HUES64 (cell line): Measurements from ENCODE around the gene CLK2.
"Not testable (repeated sequence)": the region's sequence is repeated elsewhere in the genome, so short reads cannot be mapped to it uniquely, and the experiment has no call there.

Experiments
- H3K27ac ChIP-seq: 2 replicates; pipeline ENCODE4 v1.7.0; 2013; ENCODE audit warnings: low read depth, low read length, inconsistent platforms
- H3K27me3 ChIP-seq: 2 replicates; pipeline ENCODE4 v1.6.1; 2013; ENCODE audit warnings: mild to moderate bottlenecking, low read length; ENCODE audit not compliant: insufficient read depth
- H3K36me3 ChIP-seq: 2 replicates; pipeline ENCODE4 v1.6.1; 2013; ENCODE audit warnings: mild to moderate bottlenecking, low read length; ENCODE audit not compliant: insufficient read depth
- H3K4me1 ChIP-seq: 2 replicates; pipeline ENCODE4 v1.6.1; 2013; ENCODE audit warnings: mild to moderate bottlenecking, low read length, moderate library complexity; ENCODE audit not compliant: insufficient read depth
- H3K4me3 ChIP-seq: 2 replicates; pipeline ENCODE4 v1.5.1; 2013; ENCODE audit warnings: mild to moderate bottlenecking, low read length, moderate library complexity
- H3K9ac ChIP-seq: 2 replicates; pipeline ENCODE4 v1.6.1; 2013; ENCODE audit warnings: mild to moderate bottlenecking, low read depth, low read length
- H3K9me3 ChIP-seq: 2 replicates; pipeline ENCODE4 v1.6.1; 2013; ENCODE audit warnings: low read depth, low read length; ENCODE audit not compliant: insufficient read depth
- WGBS: fragments of 150-250, 120-280 bp; methylation state at CpG from one replicate; pipeline ENCODE4 v1.1.7; 2013; ENCODE audit warnings: missing lambda C conversion rate; 5-methylcytosine and 5-hydroxymethylcytosine counted together

CLK2 gene

GRCh38 chr1:155295942-155296267 is 22.6 kb upstream of the CLK2 start:
- 73% methylated on average over 7 of the region's 7 CpGs for WGBS
- no peaks in the 10 kb centered on the region for H3K4me1 ChIP-seq
- no peaks in the 10 kb centered on the region for H3K36me3 ChIP-seq
- H3K9me3 ChIP-seq: no peaks in the 10 kb centered on the region
- peaks cover 39% of the 10 kb centered on the region for H3K27me3 ChIP-seq
- H3K4me3 ChIP-seq: peak overlapping the region; percentile 72
- no peak overlapping the region for H3K27ac ChIP-seq
- no peak overlapping the region for H3K9ac ChIP-seq

DNA sequence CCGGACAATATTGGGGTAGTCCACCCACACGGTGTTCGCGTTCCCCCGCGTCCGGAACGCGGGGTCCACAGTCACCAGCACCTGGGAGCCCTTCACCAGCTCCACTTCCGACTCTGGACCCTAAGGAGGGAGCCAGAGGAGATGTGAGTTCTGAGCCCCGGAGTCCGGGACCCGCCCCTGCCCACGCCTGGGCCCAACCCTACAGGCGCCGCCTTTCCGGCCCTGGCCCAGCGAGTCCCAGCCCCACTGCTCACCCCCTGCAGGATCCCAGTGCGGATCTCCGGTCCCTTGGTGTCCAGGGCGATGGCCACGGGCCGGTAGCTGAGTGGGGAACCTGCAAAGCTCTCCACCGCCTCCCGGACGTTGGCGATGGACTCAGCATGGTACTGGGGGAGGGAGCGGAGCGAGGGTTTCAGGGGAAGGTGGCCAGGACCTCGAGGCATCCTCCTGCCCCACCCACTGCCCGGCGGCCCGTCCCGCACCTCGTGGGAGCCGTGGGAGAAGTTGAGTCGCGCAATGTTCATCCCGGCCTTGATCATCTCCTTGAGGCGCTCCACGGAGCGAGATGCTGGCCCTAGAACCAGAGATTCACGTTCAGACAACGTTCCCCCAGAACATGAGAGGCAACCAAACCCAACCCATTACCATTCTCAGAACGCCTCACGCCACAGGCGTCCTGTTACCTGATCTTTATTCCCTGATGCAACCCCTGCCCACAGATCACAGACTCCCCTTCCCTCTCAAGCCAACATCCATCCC is 22.1 kb upstream of the CLK2 start:
- Histone ChIP-seq H3K4me3 (peak overlapping the region; percentile 72), H3K4me1 (no peaks in the 10 kb centered on the region)

DNA sequence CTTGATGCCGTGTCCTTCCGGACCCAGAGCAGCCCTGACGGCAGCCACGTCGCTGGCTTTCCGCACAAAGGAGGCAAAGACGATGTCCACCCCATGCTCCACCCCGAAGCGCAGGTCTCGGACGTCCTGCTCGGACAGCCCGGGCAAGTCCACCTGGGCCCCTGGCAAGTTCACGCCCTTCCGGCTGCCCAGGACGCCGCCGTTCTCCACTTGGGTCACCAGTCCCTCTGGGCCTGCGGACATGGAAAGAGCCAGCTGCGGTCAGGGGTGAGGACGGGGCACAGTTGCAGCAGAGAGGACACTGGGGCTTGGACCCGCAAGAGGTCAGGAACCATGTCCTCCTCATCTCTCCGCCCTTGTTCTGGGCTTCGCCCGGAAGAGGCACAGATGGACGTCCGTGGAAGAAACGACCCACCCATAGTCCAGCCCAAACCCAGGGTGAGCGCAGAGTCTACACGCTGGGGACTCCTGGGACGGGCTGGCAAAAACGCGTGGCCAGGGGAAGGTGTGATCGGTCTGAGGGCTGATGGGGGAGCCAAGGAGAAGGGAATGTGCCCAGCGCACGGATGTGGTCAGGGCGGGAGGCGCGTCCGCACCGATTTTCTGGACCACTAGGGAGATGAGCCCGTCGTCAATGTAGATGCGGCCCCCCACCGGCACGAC is 21.3 kb upstream of the CLK2 start:
- Histone ChIP-seq H3K9me3 (no peaks in the 10 kb centered on the region), H3K4me1 (no peaks in the 10 kb centered on the region), H3K36me3 (no peaks in the 10 kb centered on the region), H3K9ac (no peak overlapping the region), H3K27ac (no peak overlapping the region), H3K27me3 (peaks cover 39% of the 10 kb centered on the region), H3K4me3 (peak overlapping the region; percentile 72)
- 40% methylated on average over 46 of the region's 46 CpGs for WGBS

More for the DNA sequence above, 22.1 kb upstream of the CLK2 start:
- no peaks in the 10 kb centered on the region for H3K9me3 ChIP-seq
- H3K36me3 ChIP-seq: no peaks in the 10 kb centered on the region
- H3K27me3 ChIP-seq: peaks cover 39% of the 10 kb centered on the region
- no peak overlapping the region for H3K27ac ChIP-seq
- peak overlapping the region; percentile 33; the same call in 1 of the 2 replicates for H3K9ac ChIP-seq
- 5% methylated on average over 47 of the region's 47 CpGs for WGBS

GRCh38 chr1:155293086-155293749 is 19.9 kb upstream of the CLK2 start:
- Histone ChIP-seq H3K9ac (no peak overlapping the region), H3K27me3 (peaks cover 39% of the 10 kb centered on the region), H3K9me3 (no peaks in the 10 kb centered on the region), H3K27ac (no peak overlapping the region), H3K4me1 (no peaks in the 10 kb centered on the region), H3K36me3 (no peaks in the 10 kb centered on the region), H3K4me3 (no peak overlapping the region)
- WGBS: 90% methylated on average over 17 of the region's 17 CpGs

- H3K9ac ChIP-seq, H3K9me3 ChIP-seq, H3K4me1 ChIP-seq, H3K4me3 ChIP-seq, H3K36me3 ChIP-seq, H3K27ac ChIP-seq: not testable (repeated sequence)
- 92% methylated on average over 9 of the region's 10 CpGs for WGBS
- H3K27me3 ChIP-seq: peaks cover 34% of the 10 kb centered on the region
These were observed 17.7 kb upstream of the CLK2 start for GRCh38 chr1:155291006-155291405.

DNA sequence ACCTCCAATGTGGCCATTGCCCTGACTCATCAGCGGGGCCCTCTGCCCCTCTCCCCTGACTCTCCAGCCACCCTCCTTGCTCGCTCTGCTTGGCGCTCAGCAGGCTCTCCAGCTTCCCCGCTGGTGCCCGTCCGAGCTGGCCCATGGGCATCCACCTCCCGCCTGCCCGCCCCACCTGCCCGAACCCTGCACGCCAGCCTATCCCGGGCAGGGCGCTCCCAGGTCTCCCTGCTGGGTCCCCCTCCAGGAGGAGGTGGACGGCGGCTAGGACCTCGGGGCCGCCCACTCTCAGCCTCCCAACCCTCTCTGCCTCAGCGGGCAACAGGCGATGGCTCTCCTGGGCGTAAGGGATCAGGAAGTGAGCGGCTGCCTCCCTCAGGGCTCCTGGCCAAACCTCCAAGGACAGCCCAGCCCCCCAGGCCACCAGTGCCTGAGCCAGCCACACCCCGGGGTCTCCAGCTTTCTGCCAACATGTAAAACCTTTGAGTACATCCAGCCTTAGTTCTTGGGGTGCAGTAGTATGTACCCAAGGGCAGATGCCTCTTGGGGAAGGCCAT is 14.8 kb upstream of the CLK2 start:
- Histone ChIP-seq H3K27me3 (peaks cover 4% of the 10 kb centered on the region; the same call in 1 of the 2 replicates), H3K4me1 (no peaks in the 10 kb centered on the region), H3K4me3 (no peak overlapping the region), H3K9me3 (no peaks in the 10 kb centered on the region), H3K36me3 (no peaks in the 10 kb centered on the region), H3K27ac (no peak overlapping the region), H3K9ac (no peak overlapping the region)
- WGBS: 93% methylated on average over 21 of the region's 21 CpGs

DNA sequence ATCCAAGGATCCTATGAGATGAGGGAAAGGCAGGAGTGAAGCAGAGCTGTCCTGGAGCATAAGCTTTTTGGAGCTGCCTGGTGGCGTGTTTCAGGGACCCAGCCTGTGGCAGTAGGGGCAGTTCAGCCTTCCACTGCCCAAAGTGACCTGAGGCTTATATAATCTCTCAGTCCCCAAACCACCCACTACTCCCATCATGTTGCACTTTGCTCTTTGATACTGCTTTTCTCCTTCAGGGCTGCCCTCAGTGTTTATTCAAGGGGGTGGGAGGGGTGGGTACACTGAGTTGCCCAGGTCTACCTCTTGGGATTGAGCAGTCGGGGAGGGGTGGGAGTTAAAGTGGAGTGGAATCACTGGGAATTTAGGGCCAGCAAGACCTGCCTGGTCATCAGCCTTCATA is 13.2 kb upstream of the CLK2 start:
- H3K4me3 ChIP-seq: no peak overlapping the region
- H3K4me1 ChIP-seq: no peaks in the 10 kb centered on the region
- H3K27me3 ChIP-seq: no peaks in the 10 kb centered on the region
- no peak overlapping the region for H3K9ac ChIP-seq
- H3K9me3 ChIP-seq: no peaks in the 10 kb centered on the region
- no peaks in the 10 kb centered on the region for H3K36me3 ChIP-seq
- 91% methylated on average over 2 of the region's 2 CpGs for WGBS
- no peak overlapping the region for H3K27ac ChIP-seq

DNA sequence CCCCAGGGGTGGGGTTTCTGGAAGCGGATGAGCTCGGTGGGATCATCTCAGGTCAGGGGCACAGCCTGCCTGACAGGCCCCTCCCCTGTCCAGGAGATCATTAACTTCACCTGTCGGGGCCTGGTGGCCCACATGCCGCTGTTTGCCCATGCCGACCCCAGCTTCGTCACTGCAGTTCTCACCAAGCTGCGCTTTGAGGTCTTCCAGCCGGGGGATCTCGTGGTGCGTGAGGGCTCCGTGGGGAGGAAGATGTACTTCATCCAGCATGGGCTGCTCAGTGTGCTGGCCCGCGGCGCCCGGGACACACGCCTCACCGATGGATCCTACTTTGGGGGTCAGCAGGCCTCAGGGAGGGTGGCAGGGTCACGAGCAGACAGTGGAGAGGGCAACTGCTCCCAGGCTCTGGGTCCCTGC is 12.3 kb upstream of the CLK2 start:
- Histone ChIP-seq H3K27me3 (no peaks in the 10 kb centered on the region), H3K36me3 (no peaks in the 10 kb centered on the region), H3K4me1 (no peaks in the 10 kb centered on the region), H3K27ac (no peak overlapping the region), H3K4me3 (no peak overlapping the region), H3K9me3 (no peaks in the 10 kb centered on the region), H3K9ac (no peak overlapping the region)
- WGBS: 95% methylated on average over 18 of the region's 18 CpGs

DNA sequence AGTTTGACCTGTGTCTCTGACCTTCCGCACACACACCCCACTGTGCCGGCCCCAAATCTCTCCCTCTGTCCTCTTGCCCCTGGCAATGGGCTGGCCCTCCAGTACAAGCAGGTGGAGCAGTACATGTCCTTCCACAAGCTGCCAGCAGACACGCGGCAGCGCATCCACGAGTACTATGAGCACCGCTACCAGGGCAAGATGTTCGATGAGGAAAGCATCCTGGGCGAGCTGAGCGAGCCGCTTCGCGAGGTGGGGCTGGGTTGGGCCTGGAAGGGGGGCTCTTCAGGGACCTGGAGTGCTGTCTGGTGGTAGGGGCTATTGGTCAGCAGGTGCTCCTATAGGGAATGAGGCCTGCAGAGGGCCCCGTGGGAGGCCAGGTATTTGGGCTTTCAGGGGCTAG is 11.8 kb upstream of the CLK2 start:
- H3K27ac ChIP-seq: no peak overlapping the region
- no peaks in the 10 kb centered on the region for H3K36me3 ChIP-seq
- no peaks in the 10 kb centered on the region for H3K4me1 ChIP-seq
- WGBS: 93% methylated on average over 14 of the region's 14 CpGs
- H3K27me3 ChIP-seq: no peaks in the 10 kb centered on the region
- no peaks in the 10 kb centered on the region for H3K9me3 ChIP-seq
- H3K4me3 ChIP-seq: no peak overlapping the region
- H3K9ac ChIP-seq: no peak overlapping the region

- Histone ChIP-seq H3K36me3 (no peaks in the 10 kb centered on the region), H3K4me1 (peaks cover 2% of the 10 kb centered on the region; the same call in 1 of the 2 replicates), H3K9ac (no peak overlapping the region), H3K27ac (no peak overlapping the region), H3K4me3 (no peak overlapping the region), H3K9me3 (no peaks in the 10 kb centered on the region), H3K27me3 (no peaks in the 10 kb centered on the region)
- 93% methylated on average over 12 of the region's 12 CpGs for WGBS
These were observed 11.2 kb upstream of the CLK2 start for GRCh38 chr1:155284476-155284875.

DNA sequence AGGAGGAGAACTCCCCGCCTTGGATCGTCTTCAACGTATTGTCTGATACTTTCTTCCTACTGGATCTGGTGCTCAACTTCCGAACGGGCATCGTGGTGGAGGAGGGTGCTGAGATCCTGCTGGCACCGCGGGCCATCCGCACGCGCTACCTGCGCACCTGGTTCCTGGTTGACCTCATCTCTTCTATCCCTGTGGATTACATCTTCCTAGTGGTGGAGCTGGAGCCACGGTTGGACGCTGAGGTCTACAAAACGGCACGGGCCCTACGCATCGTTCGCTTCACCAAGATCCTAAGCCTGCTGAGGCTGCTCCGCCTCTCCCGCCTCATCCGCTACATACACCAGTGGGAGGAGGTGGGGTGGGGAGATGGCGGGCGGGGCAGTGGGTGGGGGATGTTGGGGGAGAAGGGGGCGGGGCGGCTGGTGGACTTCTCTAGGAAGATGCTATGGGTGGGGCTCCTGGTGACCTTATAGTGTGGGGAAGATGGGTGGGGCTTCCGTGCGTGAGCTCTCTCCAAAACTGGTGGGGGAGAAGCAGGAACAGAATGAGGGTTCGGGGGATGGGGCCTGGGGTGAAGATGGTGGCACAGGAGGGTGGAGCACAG is 9.3 kb upstream of the CLK2 start:
- Histone ChIP-seq H3K27ac (no peak overlapping the region), H3K9ac (no peak overlapping the region), H3K36me3 (no peaks in the 10 kb centered on the region), H3K9me3 (no peaks in the 10 kb centered on the region), H3K4me1 (peaks cover 14% of the 10 kb centered on the region; the same call in 1 of the 2 replicates), H3K27me3 (no peaks in the 10 kb centered on the region), H3K4me3 (no peak overlapping the region)
- WGBS: 90% methylated on average over 29 of the region's 29 CpGs
